Measurements from ENCODE around the gene DLG1. TPM values are rescaled to one million over a fixed set of nuclear protein-coding genes. Genes with fewer than 3 reads are reported as not detected.

DLG1 gene
- total and polyA plus RNA-seq, 9 of the 15 experiments (the other 6 are each of a cell fraction or from before 2014, with no cell fraction given) = 9.4 to 63.5 (median 43.6) TPM

DNA sequence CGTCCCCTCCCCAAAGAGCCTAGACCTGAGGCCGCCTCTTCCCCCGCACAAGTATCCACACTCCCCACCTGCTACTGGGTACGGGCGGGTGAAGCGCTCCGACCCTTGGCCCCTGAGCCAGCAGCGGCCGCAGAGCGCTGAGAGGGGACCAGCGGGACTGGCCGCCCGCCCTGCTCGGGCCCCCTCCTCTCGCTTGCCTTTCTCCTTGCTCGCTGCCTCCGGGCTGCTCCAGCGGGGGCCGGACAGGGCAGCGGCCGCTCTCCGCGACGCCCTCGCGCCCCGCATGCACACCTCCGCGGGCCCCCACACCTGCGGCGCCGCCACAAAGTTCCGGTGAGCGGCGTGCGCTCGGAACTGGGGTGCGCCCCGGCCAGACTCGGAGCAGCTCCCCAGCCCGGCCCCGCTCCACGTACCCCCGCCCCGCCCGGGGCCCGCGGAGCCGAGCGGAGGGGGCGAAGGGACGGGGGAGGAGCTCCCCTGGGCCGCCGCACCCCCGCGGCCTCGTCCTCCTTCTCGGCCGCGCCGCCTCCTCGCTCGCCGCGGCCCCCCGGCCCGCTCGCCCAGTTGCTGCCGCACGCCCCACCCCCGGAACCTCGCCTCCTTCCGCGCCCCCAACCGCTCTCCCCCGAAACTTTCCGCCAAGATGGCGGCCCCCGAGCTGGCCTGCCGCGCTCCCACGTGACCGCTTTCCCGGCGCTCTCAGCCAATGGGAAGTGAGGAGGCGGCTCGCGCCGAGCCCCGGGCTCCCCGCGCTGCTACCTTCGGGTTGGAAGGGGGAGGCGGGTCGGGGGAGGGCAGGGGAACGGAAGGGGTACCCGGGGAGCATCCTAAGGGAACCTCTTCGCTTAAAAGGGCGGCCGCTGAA is 704 bp downstream of the DLG1 start (continued):
- TF ChIP-seq, protein P1, sequence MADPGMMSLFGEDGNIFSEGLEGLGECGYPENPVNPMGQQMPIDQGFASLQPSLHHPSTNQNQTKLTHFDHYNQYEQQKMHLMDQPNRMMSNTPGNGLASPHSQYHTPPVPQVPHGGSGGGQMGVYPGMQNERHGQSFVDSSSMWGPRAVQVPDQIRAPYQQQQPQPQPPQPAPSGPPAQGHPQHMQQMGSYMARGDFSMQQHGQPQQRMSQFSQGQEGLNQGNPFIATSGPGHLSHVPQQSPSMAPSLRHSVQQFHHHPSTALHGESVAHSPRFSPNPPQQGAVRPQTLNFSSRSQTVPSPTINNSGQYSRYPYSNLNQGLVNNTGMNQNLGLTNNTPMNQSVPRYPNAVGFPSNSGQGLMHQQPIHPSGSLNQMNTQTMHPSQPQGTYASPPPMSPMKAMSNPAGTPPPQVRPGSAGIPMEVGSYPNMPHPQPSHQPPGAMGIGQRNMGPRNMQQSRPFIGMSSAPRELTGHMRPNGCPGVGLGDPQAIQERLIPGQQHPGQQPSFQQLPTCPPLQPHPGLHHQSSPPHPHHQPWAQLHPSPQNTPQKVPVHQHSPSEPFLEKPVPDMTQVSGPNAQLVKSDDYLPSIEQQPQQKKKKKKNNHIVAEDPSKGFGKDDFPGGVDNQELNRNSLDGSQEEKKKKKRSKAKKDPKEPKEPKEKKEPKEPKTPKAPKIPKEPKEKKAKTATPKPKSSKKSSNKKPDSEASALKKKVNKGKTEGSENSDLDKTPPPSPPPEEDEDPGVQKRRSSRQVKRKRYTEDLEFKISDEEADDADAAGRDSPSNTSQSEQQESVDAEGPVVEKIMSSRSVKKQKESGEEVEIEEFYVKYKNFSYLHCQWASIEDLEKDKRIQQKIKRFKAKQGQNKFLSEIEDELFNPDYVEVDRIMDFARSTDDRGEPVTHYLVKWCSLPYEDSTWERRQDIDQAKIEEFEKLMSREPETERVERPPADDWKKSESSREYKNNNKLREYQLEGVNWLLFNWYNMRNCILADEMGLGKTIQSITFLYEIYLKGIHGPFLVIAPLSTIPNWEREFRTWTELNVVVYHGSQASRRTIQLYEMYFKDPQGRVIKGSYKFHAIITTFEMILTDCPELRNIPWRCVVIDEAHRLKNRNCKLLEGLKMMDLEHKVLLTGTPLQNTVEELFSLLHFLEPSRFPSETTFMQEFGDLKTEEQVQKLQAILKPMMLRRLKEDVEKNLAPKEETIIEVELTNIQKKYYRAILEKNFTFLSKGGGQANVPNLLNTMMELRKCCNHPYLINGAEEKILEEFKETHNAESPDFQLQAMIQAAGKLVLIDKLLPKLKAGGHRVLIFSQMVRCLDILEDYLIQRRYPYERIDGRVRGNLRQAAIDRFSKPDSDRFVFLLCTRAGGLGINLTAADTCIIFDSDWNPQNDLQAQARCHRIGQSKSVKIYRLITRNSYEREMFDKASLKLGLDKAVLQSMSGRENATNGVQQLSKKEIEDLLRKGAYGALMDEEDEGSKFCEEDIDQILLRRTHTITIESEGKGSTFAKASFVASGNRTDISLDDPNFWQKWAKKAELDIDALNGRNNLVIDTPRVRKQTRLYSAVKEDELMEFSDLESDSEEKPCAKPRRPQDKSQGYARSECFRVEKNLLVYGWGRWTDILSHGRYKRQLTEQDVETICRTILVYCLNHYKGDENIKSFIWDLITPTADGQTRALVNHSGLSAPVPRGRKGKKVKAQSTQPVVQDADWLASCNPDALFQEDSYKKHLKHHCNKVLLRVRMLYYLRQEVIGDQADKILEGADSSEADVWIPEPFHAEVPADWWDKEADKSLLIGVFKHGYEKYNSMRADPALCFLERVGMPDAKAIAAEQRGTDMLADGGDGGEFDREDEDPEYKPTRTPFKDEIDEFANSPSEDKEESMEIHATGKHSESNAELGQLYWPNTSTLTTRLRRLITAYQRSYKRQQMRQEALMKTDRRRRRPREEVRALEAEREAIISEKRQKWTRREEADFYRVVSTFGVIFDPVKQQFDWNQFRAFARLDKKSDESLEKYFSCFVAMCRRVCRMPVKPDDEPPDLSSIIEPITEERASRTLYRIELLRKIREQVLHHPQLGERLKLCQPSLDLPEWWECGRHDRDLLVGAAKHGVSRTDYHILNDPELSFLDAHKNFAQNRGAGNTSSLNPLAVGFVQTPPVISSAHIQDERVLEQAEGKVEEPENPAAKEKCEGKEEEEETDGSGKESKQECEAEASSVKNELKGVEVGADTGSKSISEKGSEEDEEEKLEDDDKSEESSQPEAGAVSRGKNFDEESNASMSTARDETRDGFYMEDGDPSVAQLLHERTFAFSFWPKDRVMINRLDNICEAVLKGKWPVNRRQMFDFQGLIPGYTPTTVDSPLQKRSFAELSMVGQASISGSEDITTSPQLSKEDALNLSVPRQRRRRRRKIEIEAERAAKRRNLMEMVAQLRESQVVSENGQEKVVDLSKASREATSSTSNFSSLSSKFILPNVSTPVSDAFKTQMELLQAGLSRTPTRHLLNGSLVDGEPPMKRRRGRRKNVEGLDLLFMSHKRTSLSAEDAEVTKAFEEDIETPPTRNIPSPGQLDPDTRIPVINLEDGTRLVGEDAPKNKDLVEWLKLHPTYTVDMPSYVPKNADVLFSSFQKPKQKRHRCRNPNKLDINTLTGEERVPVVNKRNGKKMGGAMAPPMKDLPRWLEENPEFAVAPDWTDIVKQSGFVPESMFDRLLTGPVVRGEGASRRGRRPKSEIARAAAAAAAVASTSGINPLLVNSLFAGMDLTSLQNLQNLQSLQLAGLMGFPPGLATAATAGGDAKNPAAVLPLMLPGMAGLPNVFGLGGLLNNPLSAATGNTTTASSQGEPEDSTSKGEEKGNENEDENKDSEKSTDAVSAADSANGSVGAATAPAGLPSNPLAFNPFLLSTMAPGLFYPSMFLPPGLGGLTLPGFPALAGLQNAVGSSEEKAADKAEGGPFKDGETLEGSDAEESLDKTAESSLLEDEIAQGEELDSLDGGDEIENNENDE (IDR thresholded peaks at IDR 0.05; ENCODE audit: low read depth, low read length) = no peak
- TF ChIP-seq TCFL5 (CRISPR knock-in tag; conservative IDR thresholded peaks at IDR 0.05) (no peak), XRCC4 (IDR thresholded peaks at IDR 0.05; ENCODE audit: extremely low read depth, insufficient read depth, insufficient read length) (no peak), ZNF77 (CRISPR knock-in tag; IDR thresholded peaks at IDR 0.05) (no peak), NFYB (IDR thresholded peaks at IDR 0.05; ENCODE audit: extremely low read depth, insufficient read length) (peak; percentile 47)
- TF ChIP-seq, protein P2, sequence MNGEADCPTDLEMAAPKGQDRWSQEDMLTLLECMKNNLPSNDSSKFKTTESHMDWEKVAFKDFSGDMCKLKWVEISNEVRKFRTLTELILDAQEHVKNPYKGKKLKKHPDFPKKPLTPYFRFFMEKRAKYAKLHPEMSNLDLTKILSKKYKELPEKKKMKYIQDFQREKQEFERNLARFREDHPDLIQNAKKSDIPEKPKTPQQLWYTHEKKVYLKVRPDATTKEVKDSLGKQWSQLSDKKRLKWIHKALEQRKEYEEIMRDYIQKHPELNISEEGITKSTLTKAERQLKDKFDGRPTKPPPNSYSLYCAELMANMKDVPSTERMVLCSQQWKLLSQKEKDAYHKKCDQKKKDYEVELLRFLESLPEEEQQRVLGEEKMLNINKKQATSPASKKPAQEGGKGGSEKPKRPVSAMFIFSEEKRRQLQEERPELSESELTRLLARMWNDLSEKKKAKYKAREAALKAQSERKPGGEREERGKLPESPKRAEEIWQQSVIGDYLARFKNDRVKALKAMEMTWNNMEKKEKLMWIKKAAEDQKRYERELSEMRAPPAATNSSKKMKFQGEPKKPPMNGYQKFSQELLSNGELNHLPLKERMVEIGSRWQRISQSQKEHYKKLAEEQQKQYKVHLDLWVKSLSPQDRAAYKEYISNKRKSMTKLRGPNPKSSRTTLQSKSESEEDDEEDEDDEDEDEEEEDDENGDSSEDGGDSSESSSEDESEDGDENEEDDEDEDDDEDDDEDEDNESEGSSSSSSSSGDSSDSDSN (IDR thresholded peaks at IDR 0.05; ENCODE audit: borderline replicate concordance in 1 of 2, low read depth in 2 of 2, low read length in 2 of 2) = peak; percentile 30 to 37; a peak in 1 of 4 replicates
- TF ChIP-seq, protein P3, sequence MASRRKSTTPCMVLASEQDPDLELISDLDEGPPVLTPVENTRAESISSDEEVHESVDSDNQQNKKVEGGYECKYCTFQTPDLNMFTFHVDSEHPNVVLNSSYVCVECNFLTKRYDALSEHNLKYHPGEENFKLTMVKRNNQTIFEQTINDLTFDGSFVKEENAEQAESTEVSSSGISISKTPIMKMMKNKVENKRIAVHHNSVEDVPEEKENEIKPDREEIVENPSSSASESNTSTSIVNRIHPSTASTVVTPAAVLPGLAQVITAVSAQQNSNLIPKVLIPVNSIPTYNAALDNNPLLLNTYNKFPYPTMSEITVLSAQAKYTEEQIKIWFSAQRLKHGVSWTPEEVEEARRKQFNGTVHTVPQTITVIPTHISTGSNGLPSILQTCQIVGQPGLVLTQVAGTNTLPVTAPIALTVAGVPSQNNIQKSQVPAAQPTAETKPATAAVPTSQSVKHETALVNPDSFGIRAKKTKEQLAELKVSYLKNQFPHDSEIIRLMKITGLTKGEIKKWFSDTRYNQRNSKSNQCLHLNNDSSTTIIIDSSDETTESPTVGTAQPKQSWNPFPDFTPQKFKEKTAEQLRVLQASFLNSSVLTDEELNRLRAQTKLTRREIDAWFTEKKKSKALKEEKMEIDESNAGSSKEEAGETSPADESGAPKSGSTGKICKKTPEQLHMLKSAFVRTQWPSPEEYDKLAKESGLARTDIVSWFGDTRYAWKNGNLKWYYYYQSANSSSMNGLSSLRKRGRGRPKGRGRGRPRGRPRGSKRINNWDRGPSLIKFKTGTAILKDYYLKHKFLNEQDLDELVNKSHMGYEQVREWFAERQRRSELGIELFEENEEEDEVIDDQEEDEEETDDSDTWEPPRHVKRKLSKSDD (conservative IDR thresholded peaks at IDR 0.05; ENCODE audit: low read length) = no peak
